Cardiac septum (tissue), 1 donor: ENCODE measurements around the gene SYNC. TPM values are rescaled to one million over a fixed set of nuclear protein-coding genes. Genes with fewer than 3 reads are reported as not detected.
"Not testable (repeated sequence)": the region's sequence is repeated elsewhere in the genome, so short reads cannot be mapped to it uniquely, and the experiment has no call there.

Source experiments
- DNase-seq: peaks from one replicate; pipeline ENCODE4 v3.0.0-alpha.2; 2020; ENCODE audit warnings: low spot score
- intact Hi-C: fragments of 100-400 bp; cut with DNase I; formaldehyde crosslinking; loops from one replicate; pipeline ENCODE4 v1.14.0; 2022
- total RNA-seq: library from RNA; stranded (reverse); fragmentation: NEBNext Ultra II Directional; extraction: Animal tissue kit (Norgen Biotek cat#: 25700); gene quantifications from one replicate; pipeline ENCODE4 v1.2.1, GENCODE V29; 2021
- donor health status: DM: no; HTN: no; CAD: no.

SYNC gene
- total RNA-seq, 1 donor from 2014 or later: 18.2 TPM

DNA sequence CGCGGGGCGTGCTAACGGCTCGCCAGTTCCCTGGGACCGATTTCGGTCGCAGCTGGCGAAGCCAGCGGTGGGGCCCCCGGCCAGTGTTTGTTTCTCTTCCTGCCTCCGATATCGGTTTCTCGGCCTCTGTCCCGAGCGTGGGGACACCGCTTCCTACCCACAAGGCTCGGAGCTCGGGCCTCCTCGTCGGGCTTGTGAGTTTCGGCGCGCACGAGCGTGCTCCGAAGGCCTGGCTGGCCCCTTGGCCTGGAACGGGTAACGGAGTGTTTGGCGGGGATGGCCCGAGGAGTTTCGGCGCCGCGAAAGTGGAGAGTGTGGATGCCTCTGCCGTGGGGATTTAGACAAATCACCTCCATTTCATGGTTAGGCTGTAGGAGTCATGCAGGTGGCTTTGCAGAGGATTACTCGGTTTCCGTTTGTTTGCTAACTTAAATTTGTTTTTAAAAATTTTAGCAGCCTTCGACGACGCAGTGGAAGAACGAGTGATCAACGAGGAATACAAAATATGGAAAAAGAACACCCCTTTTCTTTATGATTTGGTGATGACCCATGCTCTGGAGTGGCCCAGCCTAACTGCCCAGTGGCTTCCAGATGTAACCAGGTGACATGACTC, 51.0 kb downstream of the SYNC start:
- intact Hi-C loops: loop anchor here (2.0 kb wide), 2 partner anchors 51 to 165 kb away; partner anchors contain the start of genes S100PBP, SYNC and YARS1
- no peak for DNase-seq

DNA sequence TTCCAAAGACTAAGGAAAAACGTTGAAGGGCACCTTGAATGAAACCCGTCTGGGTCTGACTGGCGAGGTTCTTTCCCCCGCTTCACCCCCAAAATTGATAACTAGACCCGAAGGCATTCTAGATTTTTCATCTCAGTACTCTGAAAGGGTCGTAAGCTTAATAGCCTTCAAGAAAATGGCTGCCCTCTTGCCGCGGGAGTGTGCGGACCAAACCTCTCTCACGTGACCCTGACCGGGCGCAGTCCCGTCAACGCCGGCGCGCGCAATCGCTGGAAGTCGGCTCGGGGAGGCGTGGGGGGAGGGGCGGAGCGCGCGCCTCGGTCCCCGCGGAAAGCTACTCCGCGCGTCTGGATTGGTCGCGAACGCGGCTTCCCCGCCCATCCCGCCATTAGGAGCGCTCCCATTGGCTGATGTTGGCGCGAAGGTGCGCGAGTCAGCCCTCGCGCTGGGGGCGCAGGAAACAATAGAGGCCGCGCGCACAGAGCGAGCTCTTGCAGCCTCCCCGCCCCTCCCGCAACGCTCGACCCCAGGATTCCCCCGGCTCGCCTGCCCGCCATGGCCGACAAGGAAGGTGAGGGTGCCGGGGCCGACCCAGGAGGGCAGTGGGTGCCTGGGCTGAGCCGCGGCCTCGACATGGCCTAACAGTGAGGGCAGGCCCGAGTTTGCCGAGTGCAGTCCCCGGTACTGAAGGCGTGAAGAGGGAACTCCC, 51.7 kb downstream of the SYNC start, which contains the start of gene RBBP4:
Gene RBBP4 (plus strand): TSS at position 457 of the 709 bp plus-strand sequence. CDS start 99 bp downstream, at position 556.
- peak; percentile 99 for DNase-seq
- intact Hi-C loops: loop anchor here (2.0 kb wide), 2 partner anchors 52 to 166 kb away; partner anchors contain the start of genes S100PBP, SYNC and YARS1

DNA sequence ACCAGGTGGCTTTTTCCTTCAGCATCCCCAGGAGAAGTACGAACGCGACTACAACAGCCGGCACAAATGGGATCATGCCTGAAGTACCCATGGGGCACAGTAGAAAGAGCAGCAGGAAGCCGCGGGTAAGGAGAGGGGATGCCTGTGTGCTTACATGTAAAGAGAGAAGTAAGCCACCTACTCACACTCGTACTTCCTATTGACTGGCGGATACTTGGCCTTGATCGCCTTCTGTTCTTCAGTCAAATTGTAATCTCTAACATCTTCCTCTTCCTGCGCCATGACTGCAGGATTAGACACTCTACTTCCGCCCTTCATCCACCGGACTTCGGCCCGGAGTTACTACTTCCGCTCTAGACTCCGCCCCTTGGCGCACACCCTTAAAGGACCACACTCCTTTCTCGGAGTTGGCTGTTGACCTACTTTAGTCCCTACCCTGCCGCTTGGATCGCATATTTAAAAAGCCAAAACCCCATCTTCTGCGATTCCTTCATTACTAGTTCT, 52.3 kb downstream of the SYNC start, which contains the start of gene ZBTB8OS:
Gene ZBTB8OS (minus strand): TSS at position 303 of the 504 bp plus-strand sequence. CDS start 21 bp downstream, at position 282.
- intact Hi-C loops: loop anchor here (2.0 kb wide), 2 partner anchors 53 to 167 kb away; partner anchors contain the start of genes S100PBP, SYNC and YARS1
- DNase-seq: peak; percentile 95

DNA sequence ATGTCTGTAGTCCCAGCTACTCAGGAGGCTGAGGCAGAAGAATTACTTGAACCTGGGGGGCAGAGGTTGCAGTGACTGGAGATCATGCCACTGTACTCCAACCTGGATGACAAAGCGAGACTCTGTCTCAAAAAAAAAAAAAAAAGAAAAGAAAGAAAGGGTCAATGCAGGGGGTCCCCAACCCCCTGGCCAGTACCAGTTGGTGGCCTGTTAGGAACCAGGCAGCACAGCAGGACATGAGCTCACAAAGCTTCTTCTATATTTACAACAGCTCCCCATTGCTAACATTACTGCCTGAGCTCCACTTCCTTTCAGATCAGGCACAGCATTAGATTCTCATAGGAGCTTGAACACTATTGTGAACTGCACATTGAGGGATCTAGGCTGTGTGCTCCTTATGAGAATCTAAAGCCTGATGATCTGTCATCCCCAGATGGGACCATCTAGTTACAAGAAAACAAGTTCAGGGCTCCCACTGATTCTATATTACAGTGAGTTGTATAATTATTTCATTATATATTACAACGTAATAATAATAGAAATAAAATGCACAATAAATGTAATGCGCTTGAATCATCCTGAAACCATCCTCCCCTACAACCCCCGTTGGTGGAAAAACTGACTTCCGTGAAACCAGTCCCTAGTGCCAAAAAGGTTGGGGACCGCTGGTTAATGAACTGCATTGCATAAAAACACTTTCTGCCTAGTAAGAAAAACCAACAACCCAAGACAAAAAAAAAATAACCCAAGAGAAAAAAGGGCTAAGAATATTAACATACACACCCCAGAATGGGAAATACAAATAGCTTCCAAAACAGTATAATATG, 55.0 kb downstream of the SYNC start:
- intact Hi-C loops: no loop called here
- DNase-seq: no peak

DNA sequence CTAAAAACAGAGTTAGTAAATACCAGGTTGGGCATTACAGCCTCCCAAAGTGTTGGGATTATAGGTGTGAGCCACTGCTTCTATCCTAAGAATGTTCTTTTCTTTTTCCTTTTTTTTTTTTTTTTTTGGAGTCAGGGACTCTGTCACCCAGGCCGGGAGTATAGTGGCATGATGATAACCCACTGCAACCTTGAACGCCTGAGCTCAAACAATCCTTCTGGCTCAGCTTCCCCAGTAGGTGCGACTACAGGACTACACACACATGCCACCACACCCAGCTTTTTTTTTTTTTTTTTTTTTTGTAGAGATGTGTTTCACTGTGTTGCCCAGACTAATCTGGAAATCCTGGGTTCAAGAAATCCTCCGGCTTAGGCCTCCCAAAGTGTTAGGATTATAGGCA, 58.1 kb downstream of the SYNC start:
- intact Hi-C loops: no loop called here
- no peak for DNase-seq

DNA sequence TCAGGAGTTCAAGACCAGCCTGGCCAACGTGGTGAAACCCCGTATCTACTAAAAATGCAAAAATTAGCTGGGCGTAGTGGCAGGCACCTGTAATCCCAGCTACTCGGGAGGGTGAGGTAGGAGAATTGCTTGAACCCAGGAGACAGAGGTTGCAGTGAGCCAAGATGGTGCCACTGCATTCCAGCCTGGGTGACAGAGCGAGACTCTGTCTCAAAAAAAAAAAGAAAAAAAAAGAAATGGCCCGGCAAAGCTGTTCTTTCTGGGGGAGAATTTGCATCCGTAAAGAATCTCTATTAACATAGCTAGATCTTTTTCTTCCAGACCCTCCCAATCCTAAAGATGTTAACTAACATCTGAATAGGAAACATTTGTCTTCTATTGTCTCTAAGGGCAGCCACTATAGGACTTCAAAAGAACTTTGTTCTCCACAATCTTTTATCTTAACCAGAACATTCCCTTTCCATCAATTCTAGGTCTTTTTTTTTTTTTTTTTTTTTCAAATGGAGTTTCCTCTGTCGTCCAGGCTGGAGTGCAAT, 60.2 kb downstream of the SYNC start:
- intact Hi-C loops, DNase-seq: not testable (repeated sequence)

DNA sequence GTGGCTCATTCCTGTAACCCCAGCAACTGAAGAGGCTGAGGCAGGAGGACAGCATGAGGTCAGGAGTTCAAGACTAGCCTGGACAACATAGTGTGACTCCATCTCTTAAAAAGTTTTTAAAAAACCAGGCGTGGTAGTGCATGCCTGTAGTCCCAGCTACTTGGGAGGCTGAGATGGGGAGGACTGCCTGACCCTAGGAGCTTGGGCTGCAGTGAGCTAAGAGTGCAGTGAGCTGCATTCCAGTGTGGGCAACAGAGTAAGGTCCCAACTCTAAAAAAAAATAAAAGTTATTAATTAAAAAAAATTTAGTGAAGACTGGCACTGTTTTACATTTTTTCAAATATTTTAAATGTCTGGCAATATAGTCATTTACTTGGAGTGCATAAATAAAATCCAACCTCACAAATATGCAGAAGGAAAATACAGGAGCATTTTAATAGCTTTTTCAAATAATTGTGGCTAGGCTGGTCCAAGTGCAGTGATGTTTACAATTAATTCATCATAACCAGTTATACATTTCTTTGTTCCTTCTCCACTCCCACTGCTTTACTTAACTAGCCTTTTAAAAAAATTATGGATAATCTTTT, 63.0 kb downstream of the SYNC start:
- no peak for DNase-seq
- intact Hi-C loops: no loop called here

DNA sequence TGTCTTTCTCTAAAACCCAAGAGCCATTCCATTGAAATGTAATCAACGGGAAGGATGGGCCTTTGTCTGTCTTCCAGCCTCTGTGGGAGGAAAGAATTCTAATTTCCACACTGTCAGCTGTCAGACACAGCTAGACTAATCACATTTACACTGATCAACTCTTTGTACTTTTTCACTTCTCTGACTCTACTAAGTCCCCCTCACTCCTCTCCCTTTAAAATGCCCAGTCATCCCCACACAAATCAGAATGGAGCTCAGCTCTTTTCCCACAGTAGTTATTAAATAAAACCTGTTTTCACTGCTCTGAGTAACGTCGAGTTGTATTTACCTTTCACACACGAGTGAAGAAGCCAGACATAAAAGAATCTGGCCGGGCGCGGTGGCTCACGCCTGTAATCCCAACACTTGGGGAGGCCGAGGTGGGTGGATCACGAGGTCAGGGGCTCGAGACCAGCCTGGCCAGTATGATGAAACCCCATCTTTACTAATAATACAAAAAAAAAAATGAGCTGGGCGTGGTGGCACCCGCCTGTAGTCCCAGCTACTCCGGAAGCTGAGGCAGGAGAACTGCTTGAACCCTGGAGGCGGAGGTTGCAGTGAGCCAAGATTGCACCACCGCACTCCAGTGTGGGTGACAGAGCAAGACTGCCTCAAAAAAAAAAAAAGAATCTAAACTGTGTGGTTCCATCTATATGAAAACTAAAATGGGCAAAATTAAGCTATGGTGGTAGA, 65.5 kb downstream of the SYNC start:
- intact Hi-C loops: no loop called here
- no peak for DNase-seq

DNA sequence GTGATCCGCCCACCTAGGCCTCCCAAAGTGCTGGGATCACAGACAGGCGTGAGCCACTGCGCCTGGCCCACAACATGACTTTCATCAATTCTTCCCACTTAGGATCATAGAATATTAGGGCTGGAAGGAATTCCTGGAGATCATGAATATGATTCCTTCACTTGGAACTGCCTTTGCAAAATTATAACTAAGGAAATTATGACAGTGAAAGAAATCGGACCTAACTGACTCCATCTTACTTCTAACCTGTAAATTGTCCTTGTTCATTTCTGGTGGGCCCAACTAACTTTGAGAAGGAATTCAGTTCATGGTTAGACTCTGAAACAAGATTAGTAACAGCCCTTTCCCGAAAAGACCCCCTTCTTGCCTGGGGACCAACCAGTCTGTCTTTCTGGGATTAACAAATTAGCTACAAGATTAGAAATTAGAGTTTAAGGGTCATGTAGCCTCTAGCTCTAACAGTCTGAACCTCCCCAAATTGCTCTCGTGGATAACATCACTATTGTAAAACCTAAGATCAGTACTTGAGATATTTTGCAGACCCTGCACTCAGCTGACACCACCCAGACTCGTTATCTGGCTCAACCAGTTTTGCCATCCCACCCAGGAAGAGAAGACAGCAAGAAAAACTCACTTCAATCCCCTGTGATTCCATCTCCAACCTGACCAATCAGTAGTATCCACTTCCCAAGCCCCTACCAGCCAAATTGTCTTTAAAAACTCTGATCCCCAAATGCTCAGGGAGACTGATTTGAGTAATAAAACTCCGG, 66.9 kb downstream of the SYNC start:
- intact Hi-C loops: no loop called here
- no peak for DNase-seq

DNA sequence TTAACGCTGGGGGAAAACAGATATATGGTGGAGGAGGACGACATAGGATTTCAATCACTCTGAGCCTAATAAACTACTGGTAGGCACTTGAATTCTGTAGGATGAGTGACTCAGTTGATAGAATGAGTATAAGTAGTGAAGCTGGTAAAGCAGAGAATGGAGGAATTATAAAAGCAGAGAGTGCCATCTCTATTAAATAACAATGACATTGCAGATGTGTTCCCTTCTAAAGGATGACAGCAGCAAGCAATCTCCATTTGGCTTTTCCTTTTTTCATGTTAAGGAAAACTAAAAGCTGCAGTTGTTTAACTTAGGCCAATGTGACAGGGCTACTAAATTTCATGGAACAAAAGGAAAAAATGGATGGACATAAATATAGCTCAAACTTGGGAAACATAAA, 69.7 kb downstream of the SYNC start:
- no peak for DNase-seq
- intact Hi-C loops: no loop called here

DNA sequence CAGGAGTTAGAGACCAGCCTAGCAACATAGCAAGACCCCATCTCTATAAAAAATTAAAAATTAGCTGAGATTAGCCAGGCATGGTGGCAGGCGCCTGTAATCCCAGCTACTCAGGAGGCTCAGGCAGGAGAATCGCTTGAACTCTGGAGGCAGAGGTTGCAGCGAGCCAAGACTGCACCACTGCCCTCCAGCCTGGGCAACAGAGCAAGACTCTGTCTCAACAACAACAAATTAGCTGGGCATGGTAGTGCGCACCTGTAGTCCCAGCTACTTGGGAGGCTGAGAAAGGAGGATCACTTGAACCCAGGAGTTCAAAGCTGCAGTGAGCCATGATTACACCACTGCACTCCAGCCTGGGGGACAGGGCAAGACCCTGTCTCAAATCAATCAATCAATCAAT, 72.4 kb downstream of the SYNC start:
- intact Hi-C loops, DNase-seq: not testable (repeated sequence)

Other genes starting within 250 kb of the SYNC start
- not detected for gene ZBTB8B, start 237.7 kb downstream of the SYNC start, total RNA-seq
- gene ZBTB8A, start 163.3 kb downstream of the SYNC start, total RNA-seq: 3.0 TPM
- 30.2 TPM for gene ZBTB8OS, start 52.2 kb downstream of the SYNC start, total RNA-seq
- 96.0 TPM for gene RBBP4, start 51.6 kb downstream of the SYNC start, total RNA-seq
- 27.8 TPM for gene YARS1, start 114.6 kb upstream of the SYNC start, total RNA-seq
- gene S100PBP, start 114.9 kb upstream of the SYNC start, total RNA-seq: 12.5 TPM
- 18.7 TPM for gene FNDC5, start 168.1 kb upstream of the SYNC start, total RNA-seq
- gene HPCA, start 183.7 kb upstream of the SYNC start, total RNA-seq: not detected
- 17.0 TPM for gene TMEM54, start 198.6 kb upstream of the SYNC start, total RNA-seq